ENCODE measurements around the gene RBMS3. TPM values are rescaled to one million over a fixed set of nuclear protein-coding genes. Genes with fewer than 3 reads are reported as not detected.
"Not testable (repeated sequence)": the region's sequence is repeated elsewhere in the genome, so short reads cannot be mapped to it uniquely, and the experiment has no call there.

RBMS3 gene
- total RNA-seq, 3 donors from 2014 or later = 0.81 to 1.9 (median 1.1) TPM

DNA sequence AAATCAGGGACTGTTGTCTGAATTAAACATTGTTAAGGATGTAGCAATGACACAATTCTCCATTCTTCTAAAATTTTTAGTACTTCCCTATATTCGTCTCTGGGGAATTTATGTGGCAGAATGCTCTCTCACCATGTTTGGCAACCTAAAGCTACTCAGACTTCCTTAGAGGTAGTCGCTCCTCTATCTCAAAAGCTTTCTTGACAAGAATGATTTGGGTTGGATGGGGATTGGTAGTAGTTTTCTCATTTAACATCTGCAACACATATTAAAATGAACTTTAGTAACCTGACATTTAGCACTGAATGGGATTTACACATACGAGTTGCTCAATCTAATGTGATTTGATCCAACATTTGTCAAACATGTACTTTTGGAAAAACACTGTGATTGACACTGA, 233.3 kb downstream of the RBMS3 start:
- H3K9me3 Mint-ChIP-seq = no peaks in the 10 kb centered on the region
- no peaks in the 10 kb centered on the region for H3K4me1 Mint-ChIP-seq (ENCODE audit: low read depth)
- ATAC-seq (no peak), DNase-seq (no peak)
- H3K27me3 Mint-ChIP-seq (ENCODE audit: low read depth) = peaks cover 3% of the 10 kb centered on the region
- H3K4me3 Mint-ChIP-seq = no peak overlapping the region
- no peaks in the 10 kb centered on the region for H3K36me3 Mint-ChIP-seq (ENCODE audit: insufficient read depth)

DNA sequence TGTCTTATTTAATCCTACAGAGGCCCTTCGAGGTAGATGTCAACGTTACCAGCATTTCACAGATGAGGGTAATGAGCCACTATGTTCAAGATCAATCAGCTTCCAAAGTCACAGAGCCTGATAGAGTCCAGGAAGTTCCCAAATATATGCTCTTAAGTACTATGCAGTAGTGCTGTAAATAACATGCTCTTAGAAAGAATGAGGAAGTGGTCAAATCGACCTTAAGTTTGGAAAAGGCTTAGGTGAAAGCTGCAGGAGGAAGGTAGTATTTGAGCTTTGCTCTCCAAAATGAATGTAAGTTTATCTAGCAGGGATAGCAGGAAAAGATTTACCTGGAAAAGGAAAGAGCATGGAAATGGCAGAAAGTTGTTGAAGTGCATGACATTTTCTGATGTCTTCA, 234.0 kb downstream of the RBMS3 start:
- no peaks in the 10 kb centered on the region for H3K9me3 Mint-ChIP-seq
- no peak overlapping the region for H3K4me3 Mint-ChIP-seq
- no peaks in the 10 kb centered on the region for H3K36me3 Mint-ChIP-seq (ENCODE audit: insufficient read depth)
- ATAC-seq (no peak), DNase-seq (no peak)
- no peaks in the 10 kb centered on the region for H3K4me1 Mint-ChIP-seq (ENCODE audit: low read depth)
- H3K27me3 Mint-ChIP-seq (ENCODE audit: low read depth) = peaks cover 3% of the 10 kb centered on the region

DNA sequence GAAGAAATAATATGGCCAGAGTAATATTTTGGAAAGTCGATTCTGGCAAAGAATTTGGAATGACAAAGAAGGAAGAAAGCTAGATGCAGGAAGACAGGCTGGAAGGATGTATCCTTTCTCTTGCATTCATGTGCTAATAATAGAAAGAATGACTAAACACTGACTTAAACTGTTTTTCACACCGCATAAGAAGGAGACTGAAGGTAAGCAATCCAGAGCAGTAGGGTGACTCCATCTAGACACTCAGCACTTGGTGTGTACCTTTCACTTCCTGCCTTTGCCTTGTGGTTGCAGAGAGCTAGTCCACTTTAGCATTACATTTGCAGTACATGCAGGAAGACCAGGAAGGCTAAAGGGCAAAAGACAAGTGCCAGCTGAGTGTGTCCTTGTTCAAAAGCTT, 234.6 kb downstream of the RBMS3 start:
- Mint-ChIP-seq H3K4me3 (no peak overlapping the region), H3K9me3 (no peaks in the 10 kb centered on the region), H3K36me3 (ENCODE audit: insufficient read depth) (no peaks in the 10 kb centered on the region), H3K4me1 (ENCODE audit: low read depth) (no peaks in the 10 kb centered on the region), H3K27me3 (ENCODE audit: low read depth) (peaks cover 3% of the 10 kb centered on the region)
- ATAC-seq (no peak), DNase-seq (no peak)

DNA sequence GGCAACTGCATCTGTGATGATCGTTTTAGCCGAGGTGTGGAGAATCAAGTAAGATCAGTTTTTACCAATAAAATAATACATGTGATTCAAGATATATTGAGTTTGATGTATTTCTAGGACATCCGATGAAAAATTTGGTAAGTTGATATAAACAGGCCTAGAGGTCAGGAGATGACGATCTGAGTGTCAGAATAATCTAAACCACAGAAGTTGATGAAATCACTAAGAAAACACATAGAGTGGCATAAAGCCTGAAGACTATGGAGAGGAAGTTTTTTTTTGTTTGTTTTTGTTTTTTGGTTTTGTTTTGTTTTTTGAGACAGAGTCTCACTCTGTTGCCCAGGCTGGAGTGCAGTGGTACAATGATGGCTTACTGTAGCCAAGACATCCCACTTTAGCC, 235.3 kb downstream of the RBMS3 start:
- Mint-ChIP-seq H3K4me1 (ENCODE audit: low read depth) (no peaks in the 10 kb centered on the region), H3K9me3 (no peaks in the 10 kb centered on the region), H3K27me3 (ENCODE audit: low read depth) (no peaks in the 10 kb centered on the region), H3K4me3 (no peak overlapping the region), H3K36me3 (ENCODE audit: insufficient read depth) (no peaks in the 10 kb centered on the region)
- ATAC-seq (no peak), DNase-seq (no peak)

DNA sequence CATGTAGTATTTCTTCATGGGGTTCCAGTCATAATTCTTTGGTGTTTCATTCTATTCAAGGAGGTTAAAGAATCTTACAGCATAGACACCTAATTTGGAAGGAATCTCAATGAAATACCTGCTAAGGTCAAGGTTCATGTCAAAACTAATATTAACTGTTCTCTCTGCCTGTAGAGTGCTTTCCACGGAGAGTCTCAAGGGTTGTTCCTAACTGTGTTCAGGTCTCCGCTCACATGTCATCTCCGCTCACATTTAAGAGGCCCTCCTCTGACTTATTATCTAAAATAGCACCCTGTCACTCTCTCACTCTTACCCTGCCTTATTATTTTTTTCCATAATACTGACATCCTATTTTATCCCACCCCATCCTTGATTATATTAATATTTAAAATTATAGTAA, 239.9 kb downstream of the RBMS3 start:
- Mint-ChIP-seq H3K36me3 (ENCODE audit: insufficient read depth) (no peaks in the 10 kb centered on the region), H3K9me3 (no peaks in the 10 kb centered on the region), H3K4me1 (ENCODE audit: low read depth) (no peaks in the 10 kb centered on the region), H3K27me3 (ENCODE audit: low read depth) (no peaks in the 10 kb centered on the region), H3K4me3 (no peak overlapping the region)
- DNase-seq = no peak
- ATAC-seq = no peak

DNA sequence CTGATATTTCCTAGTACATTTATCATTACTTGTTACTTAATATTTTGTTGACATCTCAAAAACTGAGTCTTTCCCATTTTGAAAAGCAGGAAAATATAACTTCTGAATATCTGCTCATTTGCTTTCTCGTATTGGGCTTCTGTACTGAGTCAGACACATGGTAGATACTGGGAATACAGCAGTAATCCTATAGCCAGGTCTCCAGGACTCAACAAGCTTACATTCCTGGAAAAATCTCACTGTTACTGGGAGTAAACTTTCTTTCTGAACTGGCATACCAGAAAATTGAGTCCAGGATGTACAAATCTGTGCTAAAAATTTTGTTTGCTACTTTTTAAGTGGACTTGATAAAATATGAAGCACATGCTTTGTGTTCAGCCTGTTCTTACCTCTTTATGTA, 240.4 kb downstream of the RBMS3 start:
- DNase-seq (no peak), ATAC-seq (no peak)
- Mint-ChIP-seq H3K27me3 (ENCODE audit: low read depth) (no peaks in the 10 kb centered on the region), H3K36me3 (ENCODE audit: insufficient read depth) (no peaks in the 10 kb centered on the region), H3K9me3 (no peaks in the 10 kb centered on the region), H3K4me1 (ENCODE audit: low read depth) (no peaks in the 10 kb centered on the region), H3K4me3 (no peak overlapping the region)

DNA sequence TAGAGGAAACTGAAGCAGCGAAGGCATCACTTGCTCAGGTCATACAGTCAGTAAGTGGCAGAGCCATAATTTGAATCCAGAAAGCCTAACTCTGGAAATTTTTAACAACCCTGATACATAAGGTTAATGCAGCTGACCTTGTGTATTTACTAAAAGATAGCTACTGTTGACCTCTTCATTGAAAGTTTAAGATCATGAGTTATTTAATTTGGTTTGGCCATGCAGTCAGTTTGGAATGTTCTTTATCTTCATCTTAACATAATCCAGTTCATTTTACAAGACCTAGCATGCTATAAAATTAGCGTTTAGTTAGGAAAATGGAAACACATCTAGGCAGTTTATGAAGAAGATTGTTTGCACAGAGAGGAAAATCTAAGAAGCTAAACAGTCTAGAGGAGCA, 240.9 kb downstream of the RBMS3 start:
- H3K36me3 Mint-ChIP-seq (ENCODE audit: insufficient read depth) = no peaks in the 10 kb centered on the region
- H3K9me3 Mint-ChIP-seq = no peaks in the 10 kb centered on the region
- H3K4me1 Mint-ChIP-seq (ENCODE audit: low read depth) = no peaks in the 10 kb centered on the region
- DNase-seq (no peak), ATAC-seq (no peak)
- no peak overlapping the region for H3K4me3 Mint-ChIP-seq
- no peaks in the 10 kb centered on the region for H3K27me3 Mint-ChIP-seq (ENCODE audit: low read depth)

DNA sequence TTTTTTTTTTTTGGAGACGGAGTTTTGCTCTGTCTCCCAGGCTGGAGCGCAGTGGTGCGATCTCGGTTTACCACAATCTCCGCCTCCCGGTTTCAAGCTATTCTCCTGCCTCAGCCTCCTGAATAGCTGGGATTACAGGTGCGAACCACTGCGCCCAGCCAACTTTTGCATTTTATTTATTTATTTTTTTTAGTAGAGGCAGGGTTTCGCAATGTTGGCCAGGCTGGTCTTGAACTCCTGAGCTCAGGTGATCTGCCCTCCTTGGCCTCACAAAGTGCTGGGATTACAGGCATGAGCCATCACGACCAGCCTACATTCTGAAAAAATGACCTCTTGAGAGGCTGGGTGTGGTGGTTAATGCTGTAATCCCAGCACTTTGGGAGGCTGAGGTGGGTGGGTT, 243.6 kb downstream of the RBMS3 start:
- not testable (repeated sequence) for H3K4me1 Mint-ChIP-seq (ENCODE audit: low read depth); H3K9me3 Mint-ChIP-seq; H3K27me3 Mint-ChIP-seq (ENCODE audit: low read depth); H3K4me3 Mint-ChIP-seq; DNase-seq; ATAC-seq; H3K36me3 Mint-ChIP-seq (ENCODE audit: insufficient read depth)

DNA sequence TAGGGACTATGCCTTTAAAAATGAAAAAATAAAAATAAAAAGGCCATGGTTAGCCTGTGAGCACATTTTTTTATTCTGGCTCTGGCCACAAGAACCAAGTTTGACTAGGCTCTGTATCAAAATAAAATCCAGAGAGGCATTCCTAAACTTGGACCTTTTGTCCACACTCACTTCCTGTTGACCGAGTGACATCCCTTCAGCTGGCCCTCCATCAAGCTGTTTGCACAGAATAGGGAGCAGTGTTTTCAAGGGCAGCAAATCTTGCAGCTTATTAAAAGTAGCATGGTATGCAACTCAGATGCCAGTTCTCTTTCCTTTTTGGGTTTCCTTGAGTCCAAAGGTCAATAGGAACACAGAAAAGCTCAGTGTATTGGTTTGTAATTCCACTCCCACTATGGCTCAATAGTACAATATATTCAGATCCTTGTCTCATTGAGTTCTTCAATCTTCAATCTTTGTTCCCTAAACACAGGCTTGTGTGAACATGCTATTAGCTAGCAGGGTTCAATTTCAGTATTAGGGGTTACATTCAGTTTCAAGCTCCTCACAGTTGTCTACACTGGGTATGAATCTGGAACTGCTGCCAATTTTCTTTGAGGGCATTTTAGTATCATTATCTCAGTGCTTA, 244.5 kb downstream of the RBMS3 start:
- no peaks in the 10 kb centered on the region for H3K4me1 Mint-ChIP-seq (ENCODE audit: low read depth)
- ATAC-seq (no peak), DNase-seq (no peak)
- H3K4me3 Mint-ChIP-seq = no peak overlapping the region
- no peaks in the 10 kb centered on the region for H3K9me3 Mint-ChIP-seq
- H3K27me3 Mint-ChIP-seq (ENCODE audit: low read depth) = no peaks in the 10 kb centered on the region
- H3K36me3 Mint-ChIP-seq (ENCODE audit: insufficient read depth) = no peaks in the 10 kb centered on the region

DNA sequence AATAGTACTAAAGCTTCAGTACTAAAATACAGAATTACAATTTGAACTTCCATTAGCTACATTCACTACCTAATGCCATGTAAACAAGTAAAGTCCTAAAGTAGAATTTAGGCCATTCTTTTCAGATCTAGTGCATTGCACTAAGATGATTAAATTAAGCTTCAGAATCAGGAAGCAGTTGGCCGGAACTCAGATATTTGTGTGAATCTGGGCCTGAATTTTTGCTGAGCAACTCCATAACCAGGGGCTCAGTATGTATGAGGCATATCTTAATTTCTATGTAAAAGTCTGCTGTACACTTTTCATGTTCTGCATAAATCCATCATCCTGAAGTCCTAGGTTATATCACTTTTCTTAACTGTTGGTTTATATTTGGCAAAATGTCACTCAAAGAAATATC, 246.4 kb downstream of the RBMS3 start:
- Mint-ChIP-seq H3K4me3 (no peak overlapping the region), H3K4me1 (ENCODE audit: low read depth) (no peaks in the 10 kb centered on the region), H3K27me3 (ENCODE audit: low read depth) (no peaks in the 10 kb centered on the region), H3K9me3 (no peaks in the 10 kb centered on the region), H3K36me3 (ENCODE audit: insufficient read depth) (no peaks in the 10 kb centered on the region)
- no peak for ATAC-seq
- no peak for DNase-seq

DNA sequence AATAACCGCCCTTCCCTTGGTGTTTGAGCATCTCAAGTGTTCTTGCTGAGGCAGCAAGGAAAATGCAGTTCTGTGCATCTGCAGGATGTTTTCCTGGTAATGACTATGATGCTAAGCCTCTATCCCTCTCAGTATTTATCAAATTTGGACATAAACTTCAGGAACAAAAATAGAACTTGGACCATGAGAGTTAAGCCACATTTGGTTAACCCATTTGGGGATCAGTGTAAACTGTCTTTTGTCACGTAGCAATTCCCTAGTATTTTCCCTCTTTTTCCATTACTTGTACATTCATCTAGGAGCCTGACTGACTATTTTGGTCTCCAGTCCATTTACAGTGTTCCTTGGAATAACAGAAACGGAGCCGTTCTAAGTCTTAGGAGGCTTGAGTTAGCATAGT, 250.8 kb downstream of the RBMS3 start:
- Mint-ChIP-seq H3K9me3 (no peaks in the 10 kb centered on the region), H3K4me3 (no peak overlapping the region), H3K36me3 (ENCODE audit: insufficient read depth) (no peaks in the 10 kb centered on the region), H3K4me1 (ENCODE audit: low read depth) (no peaks in the 10 kb centered on the region), H3K27me3 (ENCODE audit: low read depth) (no peaks in the 10 kb centered on the region)
- DNase-seq (no peak), ATAC-seq (no peak)

DNA sequence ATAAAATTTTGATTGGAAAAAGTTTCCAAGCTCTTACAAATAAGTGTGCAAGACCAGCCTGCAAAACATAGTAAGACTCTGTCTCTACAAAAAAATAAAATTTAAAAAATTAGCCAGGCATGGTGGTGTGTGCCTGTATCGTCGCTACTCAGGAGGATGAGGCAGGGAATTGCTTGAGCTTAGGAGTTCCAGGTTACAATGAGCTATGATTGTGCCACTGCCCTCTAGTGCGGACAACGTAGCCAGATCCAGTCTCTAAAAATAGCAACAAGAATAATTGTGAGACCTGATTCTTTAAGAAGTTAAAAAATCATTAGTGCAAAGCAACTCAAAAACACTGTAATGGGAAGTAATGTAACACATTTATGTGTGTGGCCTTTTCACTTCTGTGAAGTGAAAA, 251.6 kb downstream of the RBMS3 start:
- ATAC-seq (no peak), DNase-seq (no peak)
- H3K4me3 Mint-ChIP-seq = no peak overlapping the region
- no peaks in the 10 kb centered on the region for H3K27me3 Mint-ChIP-seq (ENCODE audit: low read depth)
- no peaks in the 10 kb centered on the region for H3K9me3 Mint-ChIP-seq
- no peaks in the 10 kb centered on the region for H3K4me1 Mint-ChIP-seq (ENCODE audit: low read depth)
- no peaks in the 10 kb centered on the region for H3K36me3 Mint-ChIP-seq (ENCODE audit: insufficient read depth)

DNA sequence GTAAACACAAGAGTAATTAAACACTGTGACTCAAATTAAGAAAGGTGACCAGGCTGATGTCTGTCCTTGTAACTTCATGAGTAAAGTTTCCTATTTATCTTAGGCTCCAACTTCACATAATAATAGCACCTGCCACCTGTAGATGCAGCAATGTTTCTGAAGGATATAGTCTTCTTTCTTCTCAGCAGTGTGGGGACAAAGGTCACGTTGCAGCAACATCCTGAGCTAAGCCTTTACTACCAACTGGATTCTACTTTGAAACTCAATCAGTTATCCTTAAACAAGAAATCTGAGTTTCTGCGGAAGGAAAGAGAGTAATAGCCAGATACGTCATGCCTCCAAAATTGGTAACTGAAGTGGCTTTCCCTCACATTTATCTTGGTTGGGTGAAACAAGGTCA, 253.1 kb downstream of the RBMS3 start:
- H3K9me3 Mint-ChIP-seq = no peaks in the 10 kb centered on the region
- no peaks in the 10 kb centered on the region for H3K36me3 Mint-ChIP-seq (ENCODE audit: insufficient read depth)
- ATAC-seq (no peak), DNase-seq (no peak)
- H3K4me1 Mint-ChIP-seq (ENCODE audit: low read depth) = no peaks in the 10 kb centered on the region
- H3K27me3 Mint-ChIP-seq (ENCODE audit: low read depth) = no peaks in the 10 kb centered on the region
- H3K4me3 Mint-ChIP-seq = no peak overlapping the region

DNA sequence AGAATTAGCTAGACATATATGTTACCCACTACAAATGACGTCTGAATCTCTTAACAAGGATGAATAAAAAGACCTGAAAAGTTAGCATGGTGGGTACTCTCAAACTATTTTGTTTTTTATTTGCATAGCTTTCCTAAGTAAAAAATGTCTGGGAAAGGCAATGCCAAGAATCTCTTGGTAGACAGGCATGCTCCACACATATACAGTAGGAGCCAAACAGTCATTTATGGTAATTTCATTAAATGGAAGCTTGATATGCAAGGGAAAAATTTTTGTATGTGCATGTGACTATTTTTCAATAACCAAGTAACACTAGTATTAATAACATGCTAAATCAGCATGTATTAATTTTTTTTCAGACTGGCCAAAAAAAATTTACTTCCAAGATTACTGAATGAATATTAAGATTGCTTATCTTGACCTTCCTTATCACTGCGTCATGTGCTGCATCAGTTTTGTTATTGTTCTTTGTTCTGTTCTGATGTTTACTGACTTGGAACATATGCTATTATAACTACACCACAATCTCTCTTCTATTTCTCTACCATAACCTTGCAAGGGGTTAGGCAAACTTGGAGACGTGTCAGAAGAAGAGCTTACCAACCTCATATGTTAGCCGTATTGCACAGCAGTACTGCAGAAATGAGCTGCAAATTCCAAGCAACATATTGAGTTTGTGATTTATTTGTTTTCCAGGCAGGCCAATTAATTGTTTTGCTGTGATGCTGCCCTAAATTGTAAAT, 255.3 kb downstream of the RBMS3 start:
- DNase-seq (no peak), ATAC-seq (no peak)
- H3K4me1 Mint-ChIP-seq (ENCODE audit: low read depth) = no peaks in the 10 kb centered on the region
- H3K9me3 Mint-ChIP-seq = no peaks in the 10 kb centered on the region
- no peak overlapping the region for H3K4me3 Mint-ChIP-seq
- no peaks in the 10 kb centered on the region for H3K27me3 Mint-ChIP-seq (ENCODE audit: low read depth)
- no peaks in the 10 kb centered on the region for H3K36me3 Mint-ChIP-seq (ENCODE audit: insufficient read depth)

DNA sequence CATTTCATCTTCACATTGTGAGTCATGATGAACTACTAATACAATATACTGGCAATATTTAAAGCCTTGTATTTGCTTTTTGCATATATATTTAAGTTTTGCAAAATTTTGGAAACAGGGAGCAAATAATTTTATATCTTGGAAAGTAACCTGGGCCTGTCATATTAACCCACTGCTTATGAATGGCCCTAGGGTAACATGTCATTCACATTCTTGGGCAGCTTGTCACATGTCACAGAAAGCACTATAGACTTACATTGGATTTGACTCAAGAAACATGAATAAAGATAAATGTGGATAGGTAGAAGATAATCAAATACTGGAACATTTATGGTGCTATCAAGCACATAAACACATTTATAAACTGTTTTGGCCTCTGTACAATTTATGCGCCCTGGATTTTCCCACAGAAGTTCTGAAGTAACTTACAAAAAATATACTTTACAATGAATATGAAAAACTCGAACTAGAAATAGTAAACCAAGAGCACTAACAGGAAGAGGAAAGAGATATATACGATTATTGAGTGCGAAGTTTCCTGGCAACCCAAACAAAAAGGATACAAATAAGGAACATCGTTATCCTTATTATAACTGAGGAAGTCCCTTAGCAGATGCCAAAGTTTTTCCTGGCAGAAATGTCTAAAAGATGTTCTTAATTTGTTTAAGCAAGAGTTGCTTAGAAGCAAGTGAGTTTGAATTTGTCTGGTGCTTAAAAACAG, 257.2 kb downstream of the RBMS3 start:
- ATAC-seq = no peak
- Mint-ChIP-seq H3K4me3 (no peak overlapping the region), H3K4me1 (ENCODE audit: low read depth) (no peaks in the 10 kb centered on the region), H3K9me3 (no peaks in the 10 kb centered on the region), H3K27me3 (ENCODE audit: low read depth) (no peaks in the 10 kb centered on the region), H3K36me3 (ENCODE audit: insufficient read depth) (no peaks in the 10 kb centered on the region)
- DNase-seq = no peak

Measured in activated T-cell treated with anti-CD3 and anti-CD28 coated beads, Interleukin-2, amount 50 U/mL, for 4 hours (primary cell).